DMS153 (cell line): ENCODE measurements around the gene CRTC1.
"Not testable (repeated sequence)": the region's sequence is repeated elsewhere in the genome, so short reads cannot be mapped to it uniquely, and the experiment has no call there.

Experiments
- DNase-seq: peaks from one replicate; lab custom pipeline; 2025; lab: John Stamatoyannopoulos, UW

The CRTC1 gene

GRCh38 chr19:18669524-18669817, 14.0 kb upstream of the CRTC1 start:
- DNase-seq: no peak

- no peak for DNase-seq
Observed at GRCh38 chr19:18669883-18670282, 13.6 kb upstream of the CRTC1 start.

- no peak for DNase-seq
Observed at GRCh38 chr19:18670312-18670711, 13.2 kb upstream of the CRTC1 start.

- no peak for DNase-seq
Observed at GRCh38 chr19:18671303-18672043, 12.0 kb upstream of the CRTC1 start.

- no peak for DNase-seq
Observed at GRCh38 chr19:18672044-18672451, 11.4 kb upstream of the CRTC1 start.

GRCh38 chr19:18672606-18673337, 10.7 kb upstream of the CRTC1 start:
- DNase-seq: no peak

- no peak for DNase-seq
Observed at GRCh38 chr19:18674616-18675015, 8.9 kb upstream of the CRTC1 start.

GRCh38 chr19:18675779-18676178, 7.7 kb upstream of the CRTC1 start:
- no peak for DNase-seq

GRCh38 chr19:18676692-18677091, 6.8 kb upstream of the CRTC1 start:
- DNase-seq: no peak

GRCh38 chr19:18677156-18677555, 6.3 kb upstream of the CRTC1 start:
- no peak for DNase-seq

- DNase-seq: not testable (repeated sequence)
Observed at GRCh38 chr19:18680148-18680547, 3.3 kb upstream of the CRTC1 start.

- DNase-seq: no peak
Observed at GRCh38 chr19:18682807-18683108, 722 bp upstream of the CRTC1 start.

- DNase-seq: no peak
Observed at GRCh38 chr19:18683958-18684641, 620 bp downstream of the CRTC1 start.

GRCh38 chr19:18684642-18684993, 1.1 kb downstream of the CRTC1 start:
- no peak for DNase-seq

- DNase-seq: no peak
Observed at GRCh38 chr19:18685597-18686190, 2.2 kb downstream of the CRTC1 start.

- DNase-seq: no peak
Observed at GRCh38 chr19:18687740-18688465, 4.4 kb downstream of the CRTC1 start.

GRCh38 chr19:18696023-18696422, 12.5 kb downstream of the CRTC1 start:
- peak; percentile 84 for DNase-seq

GRCh38 chr19:18697680-18698079, 14.2 kb downstream of the CRTC1 start:
- peak; percentile 94 for DNase-seq

GRCh38 chr19:18698321-18699167, 15.1 kb downstream of the CRTC1 start:
- no peak for DNase-seq

- DNase-seq: no peak
Observed at GRCh38 chr19:18699403-18700054, 16.0 kb downstream of the CRTC1 start.
